Effector CD8-positive, alpha-beta T cell (primary cell): ENCODE measurements around the gene PM20D2.
"Not testable (repeated sequence)": the region's sequence is repeated elsewhere in the genome, so short reads cannot be mapped to it uniquely, and the experiment has no call there.

Experiments used
- DNase-seq: peaks from one replicate; lab custom pipeline; 2025; lab: John Stamatoyannopoulos, UW
- total RNA-seq, 4 experiments: gene quantifications; one replicate each; lab custom pipeline; 2026; lab: John Stamatoyannopoulos, UW

PM20D2 gene
- 20.6 to 26.1 (median 21.9) reads per million in 4 experiments for total RNA-seq

GRCh38 chr6:89145956-89146717 lies at the start of gene PM20D2:
Gene PM20D2, plus strand, starts transcription at chr6:89146055. Its CDS starts 90 bp downstream, at chr6:89146145.
- peak; percentile 44 for DNase-seq

- no peak for DNase-seq
Observed at GRCh38 chr6:89098461-89098860, 47.4 kb upstream of the PM20D2 start.

GRCh38 chr6:89100114-89100513 lies 45.7 kb upstream of the PM20D2 start:
- no peak for DNase-seq

- DNase-seq: no peak
Observed at GRCh38 chr6:89110284-89110683, 35.6 kb upstream of the PM20D2 start.

GRCh38 chr6:89111933-89112332 lies 33.9 kb upstream of the PM20D2 start:
- no peak for DNase-seq

- no peak for DNase-seq
Observed at GRCh38 chr6:89116702-89117101, 29.2 kb upstream of the PM20D2 start.

- peak; percentile 6 for DNase-seq
Observed at GRCh38 chr6:89117211-89118108, 28.4 kb upstream of the PM20D2 start, which contains the start of gene SRSF12. Gene SRSF12, minus strand, starts transcription at chr6:89118071. Its CDS starts 184 bp downstream, at chr6:89117887.

GRCh38 chr6:89118931-89119330 lies 26.9 kb upstream of the PM20D2 start:
- DNase-seq: no peak

- no peak for DNase-seq
Observed at GRCh38 chr6:89120371-89120770, 25.5 kb upstream of the PM20D2 start.

GRCh38 chr6:89121934-89122333 lies 23.9 kb upstream of the PM20D2 start:
- DNase-seq: no peak

- DNase-seq: no peak
Observed at GRCh38 chr6:89122625-89123024, 23.2 kb upstream of the PM20D2 start.

GRCh38 chr6:89128256-89128671 lies 17.6 kb upstream of the PM20D2 start:
- not testable (repeated sequence) for DNase-seq

GRCh38 chr6:89131599-89131998 lies 14.3 kb upstream of the PM20D2 start:
- no peak for DNase-seq

- DNase-seq: no peak
Observed at GRCh38 chr6:89132057-89132456, 13.8 kb upstream of the PM20D2 start.

GRCh38 chr6:89133981-89134380 lies 11.9 kb upstream of the PM20D2 start:
- DNase-seq: no peak

GRCh38 chr6:89134723-89135122 lies 11.1 kb upstream of the PM20D2 start:
- no peak for DNase-seq

- no peak for DNase-seq
Observed at GRCh38 chr6:89138173-89138572, 7.7 kb upstream of the PM20D2 start.

GRCh38 chr6:89139509-89140346 lies 6.1 kb upstream of the PM20D2 start:
- no peak for DNase-seq

GRCh38 chr6:89140347-89141156 lies 5.3 kb upstream of the PM20D2 start:
- DNase-seq: no peak

- no peak for DNase-seq
Observed at GRCh38 chr6:89144354-89144906, 1.4 kb upstream of the PM20D2 start.
